ENCODE data around the gene KCNH5. TPM values are rescaled to one million over a fixed set of nuclear protein-coding genes. Genes with fewer than 3 reads are reported as not detected.

Gene KCNH5
- polyA plus RNA-seq, 6 donors from 2014 or later: not detected

DNA sequence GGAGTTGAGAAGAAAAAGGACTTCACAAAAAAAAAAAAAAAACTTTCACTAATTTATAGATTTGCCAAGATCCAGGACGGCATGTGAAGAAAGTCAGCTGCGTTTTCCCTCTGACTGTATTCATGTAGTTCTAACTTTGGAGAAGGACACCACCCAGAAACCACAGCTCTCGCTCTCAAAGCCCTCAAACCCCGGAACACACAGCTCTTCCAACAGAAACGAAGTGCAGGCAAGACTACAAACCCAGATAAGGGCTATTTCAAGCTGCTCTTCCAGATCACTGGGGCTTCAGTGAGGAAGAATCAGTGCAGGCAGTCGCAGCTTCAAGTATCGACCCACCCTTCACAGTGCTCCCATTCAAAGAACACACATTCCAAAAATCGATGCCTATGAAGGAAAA, 13.2 kb downstream of the KCNH5 start:
- DNase-seq (no peak), ATAC-seq (ENCODE audit: low read depth in 2 of 2) (no peak)
- Mint-ChIP-seq H3K4me1 (no peaks in the 10 kb centered on the region), H3K4me3 (no peak overlapping the region), H3K27me3 (peaks cover 0 to under 1% (median 0%) of the 10 kb centered on the region in 3 donors), H3K9me3 (peaks cover 0 to 6% (median 0%) of the 10 kb centered on the region in 7 donors), H3K27ac (no peak overlapping the region), H3K36me3 (no peaks in the 10 kb centered on the region)

- Mint-ChIP-seq H3K27ac (no peak overlapping the region), H3K9me3 (peaks cover 0 to 10% (median 2%) of the 10 kb centered on the region in 7 donors)
- ATAC-seq (ENCODE audit: low read depth in 2 of 2): no peak
Observed at GRCh38 chr14:63030113-63030512, 15.1 kb downstream of the KCNH5 start.

GRCh38 chr14:63027719-63028118, 17.5 kb downstream of the KCNH5 start:
- H3K36me3 Mint-ChIP-seq: no peaks in the 10 kb centered on the region
- DNase-seq (no peak), ATAC-seq (ENCODE audit: low read depth in 2 of 2) (no peak)
- no peaks in the 10 kb centered on the region for H3K4me1 Mint-ChIP-seq
- H3K27me3 Mint-ChIP-seq: peaks cover 0 to 5% (median 0%) of the 10 kb centered on the region in 3 donors
- H3K4me3 Mint-ChIP-seq: no peak overlapping the region
- peaks cover 0 to 9% (median 2%) of the 10 kb centered on the region in 7 donors for H3K9me3 Mint-ChIP-seq
- H3K27ac Mint-ChIP-seq: no peak overlapping the region

More at GRCh38 chr14:63030113-63030512, 15.1 kb downstream of the KCNH5 start:
- Mint-ChIP-seq H3K36me3 (no peaks in the 10 kb centered on the region), H3K27me3 (peaks cover 0 to 5% (median 0%) of the 10 kb centered on the region in 3 donors), H3K4me1 (no peaks in the 10 kb centered on the region), H3K4me3 (no peak overlapping the region)
- DNase-seq: no peak

DNA sequence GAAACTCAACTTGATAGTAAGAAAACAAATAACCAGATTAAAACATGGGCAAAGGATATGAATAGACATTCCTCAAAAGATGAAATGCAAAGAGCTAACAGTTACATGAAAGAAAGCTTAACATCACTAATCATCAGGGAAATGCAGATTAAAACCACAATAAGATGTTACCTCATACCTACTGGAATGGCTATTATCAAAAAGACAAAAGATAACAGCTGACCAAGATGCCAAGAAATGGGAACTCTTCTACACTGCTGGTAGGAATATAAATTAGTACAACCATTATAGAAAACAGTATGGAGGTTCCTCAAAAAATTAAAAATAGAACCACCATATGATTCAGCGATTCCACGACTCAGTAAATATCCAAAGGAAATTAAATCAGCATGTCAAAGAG, 18.8 kb downstream of the KCNH5 start:
- Mint-ChIP-seq H3K9me3 (peaks cover 0 to 9% (median 2%) of the 10 kb centered on the region in 7 donors), H3K36me3 (no peaks in the 10 kb centered on the region), H3K27me3 (peaks cover 0 to 5% (median 0%) of the 10 kb centered on the region in 3 donors), H3K4me3 (no peak overlapping the region), H3K4me1 (no peaks in the 10 kb centered on the region), H3K27ac (no peak overlapping the region)
- DNase-seq: no peak
- no peak for ATAC-seq (ENCODE audit: low read depth in 2 of 2)

- H3K4me1 Mint-ChIP-seq: no peaks in the 10 kb centered on the region
- no peak overlapping the region for H3K4me3 Mint-ChIP-seq
- DNase-seq (no peak), ATAC-seq (ENCODE audit: low read depth in 2 of 2) (no peak)
- H3K36me3 Mint-ChIP-seq: no peaks in the 10 kb centered on the region
- H3K27ac Mint-ChIP-seq: no peak overlapping the region
- peaks cover 0 to 5% (median 0%) of the 10 kb centered on the region in 3 donors for H3K27me3 Mint-ChIP-seq
- H3K9me3 Mint-ChIP-seq: peaks cover 0 to 7% (median 3%) of the 10 kb centered on the region in 7 donors
Observed at GRCh38 chr14:63014621-63015020, 30.6 kb downstream of the KCNH5 start.

DNA sequence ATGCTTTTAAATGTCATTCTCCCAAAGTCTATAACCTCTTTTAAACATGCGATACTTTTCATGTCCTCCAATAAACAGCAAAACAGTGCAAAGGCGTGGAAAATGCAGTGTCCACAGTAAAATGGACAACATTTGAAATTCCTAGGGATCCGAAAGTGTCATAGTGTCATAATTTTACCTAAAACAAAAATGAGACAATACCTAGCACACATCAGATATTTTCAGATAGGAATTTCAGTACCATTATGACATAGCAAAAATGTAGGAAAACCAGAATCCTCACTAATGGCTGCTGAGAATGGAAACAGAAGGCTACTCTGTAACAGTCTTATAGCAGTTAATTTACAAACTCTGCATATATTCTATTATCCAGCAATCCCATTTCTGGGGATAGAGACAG, 33.1 kb downstream of the KCNH5 start:
- Mint-ChIP-seq H3K27me3 (peaks cover 0 to 5% (median 0%) of the 10 kb centered on the region in 3 donors), H3K4me1 (no peaks in the 10 kb centered on the region), H3K4me3 (no peak overlapping the region), H3K36me3 (no peaks in the 10 kb centered on the region), H3K27ac (no peak overlapping the region), H3K9me3 (peaks cover 0 to 7% (median 0%) of the 10 kb centered on the region in 7 donors)
- DNase-seq (no peak), ATAC-seq (ENCODE audit: low read depth in 2 of 2) (no peak)

DNA sequence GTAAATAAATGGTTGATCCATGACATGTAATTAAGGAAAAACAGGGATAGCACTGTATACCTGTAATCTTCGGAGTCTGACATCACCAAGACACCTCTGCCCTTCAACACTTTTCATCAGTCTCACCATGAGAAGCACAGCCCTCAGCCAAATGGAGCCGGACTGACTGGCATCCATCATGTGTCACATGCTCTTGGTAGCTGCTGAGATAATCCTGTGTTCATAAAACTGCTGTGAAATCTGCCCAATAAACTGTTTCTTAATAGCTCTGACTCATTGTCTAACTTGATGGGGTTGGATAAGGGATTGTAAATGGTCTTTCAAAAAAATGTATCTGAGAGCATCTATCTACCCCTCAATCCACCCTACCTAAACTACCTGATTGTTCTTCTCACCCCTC, 33.6 kb downstream of the KCNH5 start:
- H3K4me3 Mint-ChIP-seq: no peak overlapping the region
- ATAC-seq (ENCODE audit: low read depth in 2 of 2): no peak
- peaks cover 0 to 5% (median 0%) of the 10 kb centered on the region in 3 donors for H3K27me3 Mint-ChIP-seq
- H3K9me3 Mint-ChIP-seq: peaks cover 0 to 7% (median 0%) of the 10 kb centered on the region in 7 donors
- no peak for DNase-seq
- no peaks in the 10 kb centered on the region for H3K36me3 Mint-ChIP-seq
- H3K4me1 Mint-ChIP-seq: no peaks in the 10 kb centered on the region
- no peak overlapping the region for H3K27ac Mint-ChIP-seq

- no peak for ATAC-seq (ENCODE audit: low read depth in 2 of 2)
- Mint-ChIP-seq H3K36me3 (no peaks in the 10 kb centered on the region), H3K4me1 (no peaks in the 10 kb centered on the region), H3K4me3 (no peak overlapping the region), H3K27me3 (peaks cover 0 to 4% (median 0%) of the 10 kb centered on the region in 3 donors), H3K27ac (no peak overlapping the region), H3K9me3 (peaks cover 0 to 7% (median 0%) of the 10 kb centered on the region in 7 donors)
- no peak for DNase-seq
Observed at GRCh38 chr14:63009495-63009894, 35.8 kb downstream of the KCNH5 start.

DNA sequence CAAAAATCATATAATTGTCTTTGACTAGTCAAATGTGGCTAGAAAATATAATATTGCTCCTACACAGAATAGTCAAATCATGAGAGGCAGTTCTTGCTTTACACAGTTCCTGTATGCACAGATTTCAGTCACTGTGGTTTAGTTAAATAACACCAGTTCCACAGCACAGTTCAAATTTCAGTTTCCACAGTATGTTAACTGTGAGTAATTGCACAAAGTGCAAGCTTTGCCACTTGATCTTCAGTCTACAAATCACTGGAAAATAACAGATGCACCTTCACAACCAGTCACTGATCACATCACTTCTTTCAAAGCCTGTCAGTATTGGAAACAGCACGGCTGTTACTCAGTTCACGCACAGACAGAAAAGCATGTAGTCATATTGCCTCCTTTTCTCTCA, 38.7 kb downstream of the KCNH5 start:
- Mint-ChIP-seq H3K4me1 (no peaks in the 10 kb centered on the region), H3K27ac (no peak overlapping the region), H3K36me3 (no peaks in the 10 kb centered on the region), H3K27me3 (no peaks in the 10 kb centered on the region), H3K4me3 (no peak overlapping the region), H3K9me3 (peaks cover 0 to 4% (median 0%) of the 10 kb centered on the region in 7 donors)
- DNase-seq: no peak
- ATAC-seq (ENCODE audit: low read depth in 2 of 2): no peak

- Mint-ChIP-seq H3K4me3 (no peak overlapping the region), H3K27me3 (no peaks in the 10 kb centered on the region), H3K9me3 (peaks cover 0 to 14% (median 3%) of the 10 kb centered on the region in 7 donors), H3K36me3 (no peaks in the 10 kb centered on the region), H3K27ac (no peak overlapping the region), H3K4me1 (no peaks in the 10 kb centered on the region)
- ATAC-seq (ENCODE audit: low read depth in 2 of 2) (no peak), DNase-seq (no peak)
Observed at GRCh38 chr14:62994096-62994495, 51.2 kb downstream of the KCNH5 start.

- ATAC-seq (ENCODE audit: low read depth in 2 of 2) (no peak), DNase-seq (no peak)
- H3K4me1 Mint-ChIP-seq: no peaks in the 10 kb centered on the region
- H3K27ac Mint-ChIP-seq: no peak overlapping the region
- H3K36me3 Mint-ChIP-seq: no peaks in the 10 kb centered on the region
- H3K27me3 Mint-ChIP-seq: no peaks in the 10 kb centered on the region
- no peak overlapping the region for H3K4me3 Mint-ChIP-seq
- peaks cover 0 to 7% (median 2%) of the 10 kb centered on the region in 7 donors for H3K9me3 Mint-ChIP-seq
Observed at GRCh38 chr14:62988967-62989366, 56.3 kb downstream of the KCNH5 start.

GRCh38 chr14:62983821-62984220, 61.4 kb downstream of the KCNH5 start:
- Mint-ChIP-seq H3K27me3 (no peaks in the 10 kb centered on the region), H3K9me3 (peaks cover 0 to 4% (median 0%) of the 10 kb centered on the region in 7 donors), H3K36me3 (no peaks in the 10 kb centered on the region), H3K4me1 (no peaks in the 10 kb centered on the region), H3K4me3 (no peak overlapping the region), H3K27ac (no peak overlapping the region)
- no peak for DNase-seq
- no peak for ATAC-seq (ENCODE audit: low read depth in 2 of 2)

GRCh38 chr14:62980693-62981092, 64.6 kb downstream of the KCNH5 start:
- peaks cover 0 to 5% (median 3%) of the 10 kb centered on the region in 7 donors for H3K9me3 Mint-ChIP-seq
- no peak for ATAC-seq (ENCODE audit: low read depth in 2 of 2)
- no peaks in the 10 kb centered on the region for H3K27me3 Mint-ChIP-seq
- no peak overlapping the region for H3K4me3 Mint-ChIP-seq
- H3K36me3 Mint-ChIP-seq: no peaks in the 10 kb centered on the region
- H3K27ac Mint-ChIP-seq: no peak overlapping the region
- no peaks in the 10 kb centered on the region for H3K4me1 Mint-ChIP-seq
- no peak for DNase-seq

DNA sequence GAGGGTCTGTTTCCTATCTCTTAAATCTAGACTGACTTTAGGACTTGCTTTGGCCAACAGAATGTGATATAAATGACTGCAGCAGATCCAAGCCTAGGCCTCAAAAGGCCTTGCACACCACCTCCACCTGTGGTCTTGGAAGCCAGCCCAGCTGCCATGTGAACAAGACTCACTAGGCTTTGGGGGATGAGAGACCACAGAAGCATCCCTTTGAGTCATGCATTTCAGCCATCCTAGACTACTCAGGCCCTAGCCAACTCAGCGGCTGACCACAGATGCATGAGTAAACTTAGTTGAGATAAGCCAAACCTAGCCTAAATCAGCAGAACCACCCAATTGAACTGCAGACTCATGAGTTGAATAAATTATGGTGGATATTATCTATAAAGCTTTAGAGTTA, 87.7 kb downstream of the KCNH5 start:
- no peak overlapping the region for H3K4me3 Mint-ChIP-seq
- no peaks in the 10 kb centered on the region for H3K36me3 Mint-ChIP-seq
- no peak overlapping the region for H3K27ac Mint-ChIP-seq
- ATAC-seq (ENCODE audit: low read depth in 2 of 2) (no peak), DNase-seq (no peak)
- H3K9me3 Mint-ChIP-seq: peaks cover 0 to 16% (median 3%) of the 10 kb centered on the region in 7 donors
- no peaks in the 10 kb centered on the region for H3K4me1 Mint-ChIP-seq
- peaks cover 0 to 8% (median 0%) of the 10 kb centered on the region in 3 donors for H3K27me3 Mint-ChIP-seq

DNA sequence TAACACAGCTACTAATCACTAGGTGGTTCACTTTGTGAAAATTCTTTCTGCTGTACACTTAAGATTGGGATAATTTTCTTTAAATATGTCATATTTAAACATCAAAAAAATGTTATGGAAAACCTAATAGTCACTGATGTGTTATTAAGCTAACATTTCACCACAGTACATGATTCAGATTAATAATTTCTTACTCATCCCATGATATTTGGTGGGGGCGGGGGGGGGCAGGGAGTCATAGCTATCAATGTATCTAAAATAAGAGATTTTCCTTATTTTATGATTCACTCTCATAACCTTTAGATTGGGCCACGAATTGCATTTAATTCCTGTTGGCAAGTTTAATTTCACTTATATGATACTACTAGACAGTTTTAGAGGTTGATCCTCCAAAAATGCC, 88.8 kb downstream of the KCNH5 start:
- Mint-ChIP-seq H3K27ac (no peak overlapping the region), H3K4me1 (no peaks in the 10 kb centered on the region), H3K9me3 (peaks cover 0 to 10% (median 0%) of the 10 kb centered on the region in 7 donors), H3K27me3 (peaks cover 0 to 1% (median 0%) of the 10 kb centered on the region in 3 donors), H3K36me3 (no peaks in the 10 kb centered on the region), H3K4me3 (no peak overlapping the region)
- no peak for ATAC-seq (ENCODE audit: low read depth in 2 of 2)
- no peak for DNase-seq

Data from naive B cell (primary cell).